Thoracic aorta (tissue), 2 donors: ENCODE measurements around the gene CNDP2. TPM values are rescaled to one million over a fixed set of nuclear protein-coding genes. Genes with fewer than 3 reads are reported as not detected.

ENCODE experiments used
- ATAC-seq: fragments of 150-250 bp; one replicate; pipeline ENCODE4 v1.8.0; 2017; ENCODE audit warnings: low read depth; ENCODE audit not compliant: insufficient number of reproducible peaks, low FRiP score
- DNase-seq: peaks from one replicate; pipeline ENCODE4 v3.0.0-alpha.2; 2020; ENCODE audit warnings: low spot score
- H3K27ac ChIP-seq, 2 donors: fragments of 200-600 bp; sonication (generic); 1 replicate in 1 of 2; 2 replicates in 1 of 2; pipeline ENCODE4 v1.5.1; 2016; ENCODE audit warnings: mild to moderate bottlenecking in 2 of 2, moderate library complexity in 2 of 2
- H3K27me3 ChIP-seq: fragments of 200-600 bp; sonication (generic); replicated peaks from 2 replicates; pipeline ENCODE4 v1.6.0; 2016; ENCODE audit warnings: mild to moderate bottlenecking; ENCODE audit not compliant: insufficient read depth
- H3K36me3 ChIP-seq: fragments of 200-600 bp; sonication (generic); one replicate; pipeline ENCODE4 v1.5.1; 2016
- H3K4me1 ChIP-seq, 2 donors: fragments of 200-600 bp; sonication (generic); 1 replicate in 1 of 2; 2 replicates in 1 of 2; pipeline versions ENCODE4 v1.5.1 to v1.6.0; 2016; ENCODE audit warnings: low read depth in 2 of 2, mild to moderate bottlenecking in 1 of 2; ENCODE audit not compliant: control insufficient read depth in 1 of 2
- H3K4me3 ChIP-seq: fragments of 200-600 bp; sonication (generic); 2 replicates; pipeline ENCODE4 v1.5.1; 2016; ENCODE audit warnings: mild to moderate bottlenecking
- H3K9me3 ChIP-seq: fragments of 200-600 bp; sonication (generic); 2 replicates; pipeline ENCODE4 v1.5.1; 2016
- total RNA-seq, 2 donors: library from RNA; depleted of rRNA; stranded (reverse); fragments of >200 nt; gene quantifications; one replicate each; pipeline versions ENCODE4 v1.1.0 to v1.2.3, GENCODE V29; 2016
- TF ChIP-seq, protein P1 (sequence below): fragments of 200-600 bp; sonication (generic); IDR thresholded peaks from one replicate; pipeline ENCODE4 v1.5.1; 2019; ENCODE audit warnings: antibody characterized with exemption

Gene CNDP2
- total RNA-seq = 100 to 1,000 TPM in 1 of 2 donors, 10 to 100 TPM in 1; 44.3 to 106 TPM

DNA sequence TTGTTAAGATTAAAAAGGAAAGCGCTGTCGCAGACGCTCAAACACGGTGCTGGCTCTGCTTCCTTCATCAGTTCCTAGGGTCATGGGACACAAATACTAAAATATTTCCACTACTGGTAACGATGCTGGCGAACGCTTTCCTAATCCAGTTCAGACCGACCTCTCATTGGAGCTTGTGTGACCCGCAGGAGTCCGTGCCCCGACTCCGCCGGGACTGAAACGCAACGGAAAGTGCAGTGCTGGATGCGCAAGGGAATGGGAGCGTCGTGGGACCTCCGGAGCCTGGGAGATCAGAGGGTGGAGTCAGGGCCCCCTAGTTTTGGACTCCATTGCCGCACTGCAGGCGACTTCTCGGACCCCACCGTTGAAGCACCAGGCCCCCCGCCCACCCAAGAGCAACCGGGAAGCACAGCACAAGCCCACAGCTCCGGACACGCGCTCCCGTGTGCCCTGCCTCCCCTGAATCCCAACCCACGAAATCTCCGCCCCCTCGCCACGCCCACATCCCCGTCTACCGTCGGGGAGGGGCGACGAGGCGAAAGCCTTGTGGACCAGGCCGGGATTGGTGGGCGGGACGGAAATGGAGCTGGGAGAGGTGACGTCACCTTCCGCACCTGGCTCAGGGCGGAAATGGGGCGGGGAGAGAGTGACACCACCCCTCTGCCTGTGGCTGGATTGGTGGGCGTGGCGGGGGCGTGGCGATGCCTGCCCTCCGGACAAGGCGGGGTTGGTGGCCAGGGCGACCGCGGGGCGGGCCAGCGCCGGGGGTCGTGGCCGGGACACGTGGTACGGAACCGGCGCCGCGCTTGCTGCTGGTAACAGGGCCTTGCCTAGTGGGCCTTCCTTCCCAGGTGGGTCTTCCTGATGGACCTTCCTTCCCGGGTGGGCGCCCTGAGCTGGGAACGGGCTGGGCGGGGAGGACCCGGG is at the start of gene CNDP2:
TSS of gene CNDP2 (plus strand) at position 783 of the 927 bp plus-strand sequence. CDS start 3,611 bp downstream, outside the sequence.
- peak; percentile 99 for DNase-seq

GRCh38 chr18:74446631-74447403 is 49.3 kb upstream of the CNDP2 start:
- Histone ChIP-seq H3K9me3 (no peaks in the 10 kb centered on the region), H3K27me3 (no peaks in the 10 kb centered on the region), H3K4me1 (no peaks in the 10 kb centered on the region), H3K27ac (no peak overlapping the region), H3K36me3 (no peaks in the 10 kb centered on the region), H3K4me3 (no peak overlapping the region)
- TF ChIP-seq, protein P1, sequence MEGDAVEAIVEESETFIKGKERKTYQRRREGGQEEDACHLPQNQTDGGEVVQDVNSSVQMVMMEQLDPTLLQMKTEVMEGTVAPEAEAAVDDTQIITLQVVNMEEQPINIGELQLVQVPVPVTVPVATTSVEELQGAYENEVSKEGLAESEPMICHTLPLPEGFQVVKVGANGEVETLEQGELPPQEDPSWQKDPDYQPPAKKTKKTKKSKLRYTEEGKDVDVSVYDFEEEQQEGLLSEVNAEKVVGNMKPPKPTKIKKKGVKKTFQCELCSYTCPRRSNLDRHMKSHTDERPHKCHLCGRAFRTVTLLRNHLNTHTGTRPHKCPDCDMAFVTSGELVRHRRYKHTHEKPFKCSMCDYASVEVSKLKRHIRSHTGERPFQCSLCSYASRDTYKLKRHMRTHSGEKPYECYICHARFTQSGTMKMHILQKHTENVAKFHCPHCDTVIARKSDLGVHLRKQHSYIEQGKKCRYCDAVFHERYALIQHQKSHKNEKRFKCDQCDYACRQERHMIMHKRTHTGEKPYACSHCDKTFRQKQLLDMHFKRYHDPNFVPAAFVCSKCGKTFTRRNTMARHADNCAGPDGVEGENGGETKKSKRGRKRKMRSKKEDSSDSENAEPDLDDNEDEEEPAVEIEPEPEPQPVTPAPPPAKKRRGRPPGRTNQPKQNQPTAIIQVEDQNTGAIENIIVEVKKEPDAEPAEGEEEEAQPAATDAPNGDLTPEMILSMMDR = no peak
- ATAC-seq = no peak
- DNase-seq = no peak

More for the DNA sequence above, at the start of gene CNDP2:
- H3K27me3 ChIP-seq = no peaks in the 10 kb centered on the region
- H3K9me3 ChIP-seq = no peaks in the 10 kb centered on the region
- H3K4me3 ChIP-seq = peak within 1 kb of the TSS; percentile 94
- peak; percentile 99 for ATAC-seq
- no peaks in the 10 kb centered on the region for H3K36me3 ChIP-seq
- TF ChIP-seq, protein P1 = no peak
- H3K27ac ChIP-seq = peak within 1 kb of the TSS; percentile 70 to 87
- peaks cover 8 to 9% of the 10 kb centered on the region in 2 donors for H3K4me1 ChIP-seq

DNA sequence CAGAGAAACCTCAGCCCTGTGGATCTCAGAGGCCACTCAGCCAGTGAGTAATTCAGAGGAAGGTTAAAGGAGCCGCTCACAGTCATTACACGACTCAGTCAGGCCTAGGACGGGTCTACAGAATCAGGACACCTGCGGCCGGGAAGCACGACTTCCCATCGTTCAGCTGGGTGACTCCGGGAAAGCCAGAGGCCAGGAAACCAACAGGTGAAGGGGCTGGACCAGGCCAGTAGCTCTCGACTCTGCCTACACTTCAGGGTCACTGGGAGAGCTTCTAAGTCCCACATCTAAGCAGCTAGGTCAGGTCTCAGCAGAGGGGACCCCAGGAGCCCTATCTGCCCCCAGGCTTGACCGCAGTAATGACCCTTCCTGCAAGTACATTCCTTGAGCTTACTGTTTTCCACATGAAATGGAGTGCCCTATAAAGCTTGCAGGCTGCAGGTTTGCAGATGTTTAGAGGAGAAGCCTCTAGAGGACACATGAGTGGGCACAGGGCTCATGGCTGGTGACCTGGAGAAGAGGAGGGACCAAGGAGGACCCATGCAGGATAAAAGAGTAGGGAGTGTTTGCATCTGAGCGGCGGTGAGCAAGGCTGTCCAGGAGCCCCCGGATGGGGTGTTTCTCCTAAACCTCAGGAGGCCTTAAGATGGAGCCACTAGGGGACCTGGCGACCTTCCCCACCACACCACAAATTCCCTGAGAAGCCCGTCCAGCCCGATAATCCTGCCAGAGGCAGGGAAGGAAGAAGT is 48.6 kb upstream of the CNDP2 start:
- no peak for DNase-seq

DNA sequence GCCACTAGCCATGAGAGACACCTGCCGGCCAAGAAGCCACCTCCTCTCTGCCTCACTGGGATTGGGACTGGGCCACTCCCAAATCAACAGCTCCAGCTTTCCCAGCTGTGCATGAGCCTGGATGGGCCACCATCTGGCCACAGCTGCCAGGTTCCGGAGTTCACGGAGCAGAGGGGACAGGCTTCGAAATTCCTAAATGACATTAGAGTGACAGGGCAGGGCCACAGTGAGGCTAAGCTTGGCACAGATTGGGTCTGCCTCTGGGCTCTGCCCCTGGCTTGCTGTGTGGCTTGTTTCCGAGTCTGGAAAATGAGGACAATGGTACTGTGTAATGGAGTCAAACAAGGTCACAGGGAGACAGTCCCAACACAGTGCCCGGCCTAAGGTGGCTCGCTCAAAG is 45.5 kb upstream of the CNDP2 start:
- no peak for ATAC-seq
- Histone ChIP-seq H3K27me3 (no peaks in the 10 kb centered on the region), H3K36me3 (no peaks in the 10 kb centered on the region), H3K27ac (no peak overlapping the region), H3K9me3 (no peaks in the 10 kb centered on the region), H3K4me1 (no peaks in the 10 kb centered on the region), H3K4me3 (no peak overlapping the region)
- TF ChIP-seq, protein P1 = no peak
- no peak for DNase-seq

More for the DNA sequence above, 48.6 kb upstream of the CNDP2 start:
- Histone ChIP-seq H3K36me3 (no peaks in the 10 kb centered on the region), H3K27me3 (no peaks in the 10 kb centered on the region), H3K4me1 (no peaks in the 10 kb centered on the region), H3K9me3 (no peaks in the 10 kb centered on the region), H3K27ac (no peak overlapping the region), H3K4me3 (no peak overlapping the region)
- ATAC-seq = no peak
- TF ChIP-seq, protein P1 = no peak
